PC-3 (cell line): ENCODE data around the gene AIFM1. TPM values are rescaled to one million over a fixed set of nuclear protein-coding genes. Genes with fewer than 3 reads are reported as not detected.

ENCODE experiments used
- ATAC-seq: fragments of 200-7000 bp; cut with Tn5 transposase; 2 replicates; pipeline ENCODE4 v1.9.1; 2020; ENCODE audit warnings: mild to moderate bottlenecking, moderate library complexity
- BruUV-seq: library from RNA; stranded (reverse); fragments of 400-500 nt; replicated peaks from 2 replicates; lab custom pipeline; 2021; lab: Mats Ljungman, UMichigan
- CTCF ChIA-PET: fragments of 300-600 bp; sonication (Branson Sonifier 250); formaldehyde crosslinking; loops from one replicate; lab custom pipeline; 2022; ENCODE audit warnings: antibody characterized with exemption; lab: Charles Lee
- POLR2A ChIA-PET: fragments of 300-600 bp; sonication (Branson Sonifier 250); formaldehyde crosslinking; loops from one replicate; lab custom pipeline; 2022; ENCODE audit warnings: antibody characterized with exemption; ENCODE audit not compliant: unreplicated experiment; lab: Charles Lee
- DNase-seq: peaks from one replicate; pipeline ENCODE4 v3.0.0-alpha.2; 2015
- H2AFZ ChIP-seq: fragments of 300-600 bp; sonication (generic); 2 replicates; pipeline ENCODE4 v1.6.0; 2016; ENCODE audit warnings: antibody characterized with exemption, low read length
- H3F3A ChIP-seq: fragments of 300-600 bp; sonication (generic); one replicate; pipeline ENCODE4 v1.6.0; 2017; ENCODE audit warnings: antibody characterized with exemption, low read length, control low read depth, mild to moderate bottlenecking; ENCODE audit not compliant: unreplicated experiment
- H3K27ac ChIP-seq: fragments of 300-600 bp; sonication (generic); 2 replicates; pipeline ENCODE4 v1.5.1; 2016; ENCODE audit warnings: mild to moderate bottlenecking, low read length
- H3K27me3 ChIP-seq: fragments of 300-600 bp; sonication (generic); 2 replicates; pipeline ENCODE4 v1.6.1; 2016; ENCODE audit warnings: low read length, mixed read lengths
- H3K36me3 ChIP-seq: fragments of 300-600 bp; sonication (generic); 2 replicates; pipeline ENCODE4 v1.6.1; 2016; ENCODE audit warnings: low read depth, mixed run types, low read length, mixed read lengths
- H3K4me1 ChIP-seq: fragments of 300-600 bp; sonication (generic); 2 replicates; pipeline ENCODE4 v1.5.1; 2016; ENCODE audit warnings: low read length; ENCODE audit not compliant: insufficient read depth
- H3K4me2 ChIP-seq: fragments of 300-600 bp; sonication (generic); 2 replicates; pipeline ENCODE4 v1.6.0; 2016; ENCODE audit warnings: low read length
- H3K4me3 ChIP-seq: fragments of 300-600 bp; sonication (generic); 2 replicates; pipeline ENCODE4 v1.5.1; 2016; ENCODE audit warnings: mild to moderate bottlenecking, low read length, mixed read lengths
- H3K79me2 ChIP-seq: fragments of 300-600 bp; sonication (generic); 2 replicates; pipeline ENCODE4 v1.6.1; 2017; ENCODE audit warnings: low read length, mixed read lengths
- H3K9ac ChIP-seq: fragments of 300-600 bp; sonication (generic); 2 replicates; pipeline ENCODE4 v1.6.0; 2016; ENCODE audit warnings: mild to moderate bottlenecking, low read length
- H3K9me2 ChIP-seq: fragments of 300-600 bp; sonication (generic); replicated peaks from 2 replicates; pipeline ENCODE4 v1.6.1; 2016; ENCODE audit warnings: mixed run types, low read length, mixed read lengths
- H3K9me3 ChIP-seq: fragments of 300-600 bp; sonication (generic); 2 replicates; pipeline ENCODE4 v1.6.1; 2016; ENCODE audit warnings: low read length, mixed read lengths
- H4K20me1 ChIP-seq: fragments of 300-600 bp; sonication (generic); 2 replicates; pipeline ENCODE4 v1.6.1; 2016; ENCODE audit warnings: low read length, mixed read lengths
- CTCF ChIP-seq: fragments of 300-600 bp; sonication (generic); conservative IDR thresholded peaks from 2 replicates; pipeline ENCODE4 v1.5.1; 2017; ENCODE audit warnings: antibody characterized with exemption, low read depth, mild to moderate bottlenecking, low read length
- EZH2 ChIP-seq: fragments of 300-600 bp; sonication (generic); IDR thresholded peaks from one replicate; pipeline ENCODE4 v1.6.1; 2017; ENCODE audit warnings: antibody characterized with exemption, mild to moderate bottlenecking, low read length; ENCODE audit not compliant: unreplicated experiment
- EZH2phosphoT487 ChIP-seq: fragments of 300-600 bp; sonication (generic); IDR thresholded peaks from 2 replicates; pipeline ENCODE4 v1.6.1; 2018; ENCODE audit warnings: mild to moderate bottlenecking, antibody characterized with exemption, low read length, borderline replicate concordance
- intact Hi-C: fragments of 100-400 bp; cut with micrococcal nuclease; formaldehyde crosslinking; loops from 2 replicates; pipeline ENCODE4 v1.9.0; 2023
- total RNA-seq: library from RNA; depleted of rRNA; stranded (reverse); fragments of >200 nt; gene quantifications from 2 replicates; pipeline ENCODE4 v1.2.3, GENCODE V29; 2014

The AIFM1 gene
- total RNA-seq, 1 experiment from 2014 or later: 51.8 TPM

- TF ChIP-seq EZH2phosphoT487 (no peak), EZH2 (no peak), CTCF (no peak)
- no peaks in the 10 kb centered on the region for H3F3A ChIP-seq
- H3K27ac ChIP-seq: no peak overlapping the region
- no peaks in the 10 kb centered on the region for H3K36me3 ChIP-seq
- peaks cover 88% of the 10 kb centered on the region for H3K79me2 ChIP-seq
- BruUV-seq: no TSS peak
- peaks cover 13% of the 10 kb centered on the region for H3K4me1 ChIP-seq
- no peak overlapping the region for H3K4me2 ChIP-seq
- no peaks in the 10 kb centered on the region for H3K9me3 ChIP-seq
- no peak overlapping the region for H3K4me3 ChIP-seq
- no peak overlapping the region for H3K9ac ChIP-seq
- H3K9me2 ChIP-seq: no peaks in the 10 kb centered on the region
- peaks cover 15% of the 10 kb centered on the region; the same call in 1 of the 2 replicates for H4K20me1 ChIP-seq
- no peak for ATAC-seq
- POLR2A ChIA-PET: no interaction called here
- H3K27me3 ChIP-seq: no peaks in the 10 kb centered on the region
- CTCF ChIA-PET: no interaction called here
- no peak for DNase-seq
- intact Hi-C loops: no loop called here
- no peak overlapping the region for H2AFZ ChIP-seq
Measured at GRCh38 chrX:130106071-130106470, 59.6 kb downstream of the AIFM1 start.

- ChIA-PET POLR2A (no interaction called here), CTCF (no interaction called here)
- TF ChIP-seq EZH2 (no peak), EZH2phosphoT487 (no peak), CTCF (no peak)
- ATAC-seq: no peak
- no peaks in the 10 kb centered on the region for H3K27me3 ChIP-seq
- H3K4me3 ChIP-seq: no peak overlapping the region
- peaks cover 17% of the 10 kb centered on the region; the same call in 1 of the 2 replicates for H4K20me1 ChIP-seq
- H3K79me2 ChIP-seq: peaks cover 96% of the 10 kb centered on the region
- intact Hi-C loops: no loop called here
- BruUV-seq: no TSS peak
- no peak overlapping the region for H2AFZ ChIP-seq
- DNase-seq: no peak
- no peak overlapping the region for H3K9ac ChIP-seq
- peaks cover 13% of the 10 kb centered on the region for H3K4me1 ChIP-seq
- no peaks in the 10 kb centered on the region for H3F3A ChIP-seq
- no peak overlapping the region for H3K4me2 ChIP-seq
- H3K27ac ChIP-seq: no peak overlapping the region
- H3K36me3 ChIP-seq: no peaks in the 10 kb centered on the region
- H3K9me3 ChIP-seq: no peaks in the 10 kb centered on the region
- no peaks in the 10 kb centered on the region for H3K9me2 ChIP-seq
Measured at GRCh38 chrX:130105244-130105643, 60.4 kb downstream of the AIFM1 start.

GRCh38 chrX:130103605-130104004, 62.0 kb downstream of the AIFM1 start:
- POLR2A ChIA-PET: no interaction called here
- Histone ChIP-seq H4K20me1 (peaks cover 16% of the 10 kb centered on the region; the same call in 1 of the 2 replicates), H3K27ac (no peak overlapping the region), H3K36me3 (no peaks in the 10 kb centered on the region), H3K9me2 (no peaks in the 10 kb centered on the region), H3K4me2 (no peak overlapping the region), H3K27me3 (no peaks in the 10 kb centered on the region), H3K4me1 (peaks cover 5% of the 10 kb centered on the region; the same call in 1 of the 2 replicates), H3K9me3 (no peaks in the 10 kb centered on the region), H2AFZ (no peak overlapping the region), H3K9ac (no peak overlapping the region), H3K79me2 (peaks cover 95% of the 10 kb centered on the region), H3F3A (no peaks in the 10 kb centered on the region), H3K4me3 (no peak overlapping the region)
- TF ChIP-seq EZH2phosphoT487 (no peak), CTCF (no peak), EZH2 (no peak)
- BruUV-seq: no TSS peak
- no peak for ATAC-seq
- DNase-seq: no peak
- intact Hi-C loops: no loop called here
- CTCF ChIA-PET: no interaction called here
